Prostate gland (tissue), 2 donors: ENCODE measurements around the gene DNM2.
A peak's percentile ranks its signal among the peaks of the same experiment; 100 is the strongest.

Experiments
- CTCF ChIP-seq, 4 experiments: fragments of 200-600 bp in 2 of 4; fragments of 450-650 bp in 2 of 4; sonication (generic) in 2 of 4; IDR thresholded peaks; 1 replicate in 3 of 4; 2 replicates in 1 of 4; pipeline ENCODE4 v1.5.1; 2016 to 2019; ENCODE audit warnings: antibody characterized with exemption in 4 of 4, mild to moderate bottlenecking in 2 of 4, moderate library complexity in 2 of 4
- POLR2A ChIP-seq: fragments of 450-650 bp; IDR thresholded peaks from one replicate; pipeline ENCODE4 v1.6.1; 2016; ENCODE audit warnings: antibody characterized with exemption, mild to moderate bottlenecking

GRCh38 chr19:10870955-10871603, 153.2 kb downstream of the DNM2 start, which contains the start of gene CARM1:
- TF ChIP-seq CTCF (IDR thresholded peaks at IDR 0.05) (peak; percentile 55 to 98 (median 77)), POLR2A (peak; percentile 21)
